Fibroblast of skin of left biceps (primary cell): ENCODE measurements around the gene ALDH1B1.
"Not testable (repeated sequence)": the region's sequence is repeated elsewhere in the genome, so short reads cannot be mapped to it uniquely, and the experiment has no call there.

Source experiments
- DNase-seq, 2 experiments: peaks; one replicate each; pipeline ENCODE4 v3.0.0-alpha.2; 2013; ENCODE audit warnings: low read depth in 2 of 2

The ALDH1B1 gene

DNA sequence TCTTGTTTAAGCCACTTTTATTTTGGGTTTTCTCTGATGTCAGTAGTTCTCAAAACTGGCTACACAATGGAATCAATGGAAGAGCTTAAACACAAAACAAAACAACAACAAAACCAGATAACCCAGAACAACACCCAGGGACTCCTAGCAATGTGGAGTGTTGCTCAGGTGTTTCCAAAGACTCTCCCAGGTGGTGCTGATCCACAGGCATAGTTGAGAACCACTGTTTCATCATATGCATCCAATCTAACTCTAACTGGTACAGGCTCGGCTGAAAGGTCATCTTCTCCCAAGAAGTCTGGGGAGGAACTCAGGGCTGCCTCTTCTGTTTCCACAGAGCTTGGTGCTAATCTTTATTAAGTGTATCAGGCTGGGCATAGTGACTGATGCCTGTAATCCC lies 5.4 kb upstream of the ALDH1B1 start:
- DNase-seq: no peak

DNA sequence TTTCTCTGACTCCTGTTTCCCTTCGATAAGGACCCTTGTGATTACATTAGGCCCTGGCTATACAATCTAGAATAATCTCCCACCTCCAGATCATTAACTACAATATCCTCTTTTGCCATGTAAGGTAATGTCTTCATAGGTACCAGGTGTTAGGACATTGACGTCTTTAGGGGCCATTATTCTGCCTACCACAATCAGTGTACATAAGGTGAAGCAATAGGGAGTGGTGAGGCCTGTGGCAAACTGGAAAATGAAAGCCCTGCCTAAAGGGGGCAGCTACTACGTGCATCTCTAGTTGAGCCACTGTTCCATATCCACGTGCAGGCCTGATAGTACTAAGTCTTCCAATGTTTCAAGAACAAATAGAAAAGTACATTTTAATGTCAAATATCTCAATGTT lies 4.8 kb upstream of the ALDH1B1 start:
- no peak for DNase-seq

- DNase-seq: no peak
These were observed 3.9 kb upstream of the ALDH1B1 start for GRCh38 chr9:38388283-38389223.

- DNase-seq: no peak
These were observed 3.2 kb upstream of the ALDH1B1 start for GRCh38 chr9:38389313-38389712.

GRCh38 chr9:38390442-38390841 lies 2.1 kb upstream of the ALDH1B1 start:
- DNase-seq: no peak

GRCh38 chr9:38390851-38391250 lies 1.7 kb upstream of the ALDH1B1 start:
- DNase-seq: no peak

- DNase-seq: no peak
These were observed 1.0 kb upstream of the ALDH1B1 start for GRCh38 chr9:38391278-38392118.

DNA sequence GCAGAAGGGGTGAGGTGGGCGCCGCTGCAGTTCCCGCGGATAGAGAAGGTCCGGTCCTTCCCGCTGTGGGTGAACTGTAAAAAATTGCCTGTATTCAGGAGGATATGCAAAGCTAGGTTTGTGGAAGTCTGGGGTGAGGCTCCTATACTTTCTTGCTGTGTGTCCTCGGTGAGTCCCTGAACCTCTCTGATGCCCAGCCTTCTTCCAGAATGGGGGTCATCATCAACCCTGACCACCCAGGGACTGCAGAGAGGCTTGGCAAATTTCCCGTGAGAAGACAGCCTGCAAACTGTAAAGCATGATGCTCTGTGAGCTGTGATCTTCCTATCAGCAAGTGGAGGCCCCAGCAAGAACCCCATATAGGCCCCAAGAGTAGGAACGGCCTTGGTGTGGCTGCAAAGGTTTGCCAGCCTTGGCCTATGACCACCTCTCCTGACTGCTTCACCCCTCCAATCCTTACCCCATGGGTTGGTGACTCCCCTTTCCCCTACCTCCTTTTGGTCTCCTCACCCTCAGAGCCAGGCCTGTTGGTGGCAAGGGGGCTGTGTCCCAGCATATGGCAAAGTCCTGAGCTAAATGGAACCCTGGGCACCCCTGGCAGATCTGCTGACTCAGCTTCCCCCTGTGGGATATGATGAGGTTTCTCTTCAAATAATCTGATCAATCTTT lies 760 bp downstream of the ALDH1B1 start:
- DNase-seq: no peak

DNA sequence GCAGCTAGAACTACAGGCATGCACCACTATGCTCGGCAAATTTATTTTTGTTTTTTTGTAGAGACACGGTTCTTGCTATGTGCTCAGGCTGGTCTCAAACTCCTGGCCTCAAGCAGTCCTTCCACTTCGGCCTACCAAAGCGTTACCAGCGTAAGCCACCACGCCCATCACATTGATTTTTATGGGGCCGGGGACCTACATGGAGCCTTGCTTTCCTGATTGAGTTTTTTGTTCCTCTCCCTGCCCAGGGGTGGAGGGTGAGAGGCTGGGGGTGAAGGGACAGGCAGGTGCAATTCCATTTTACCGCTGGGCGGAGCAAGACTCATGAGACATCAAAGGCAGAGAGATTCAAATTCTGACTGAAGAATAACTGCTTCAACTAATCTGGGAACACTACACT lies 1.9 kb downstream of the ALDH1B1 start:
- no peak for DNase-seq

DNA sequence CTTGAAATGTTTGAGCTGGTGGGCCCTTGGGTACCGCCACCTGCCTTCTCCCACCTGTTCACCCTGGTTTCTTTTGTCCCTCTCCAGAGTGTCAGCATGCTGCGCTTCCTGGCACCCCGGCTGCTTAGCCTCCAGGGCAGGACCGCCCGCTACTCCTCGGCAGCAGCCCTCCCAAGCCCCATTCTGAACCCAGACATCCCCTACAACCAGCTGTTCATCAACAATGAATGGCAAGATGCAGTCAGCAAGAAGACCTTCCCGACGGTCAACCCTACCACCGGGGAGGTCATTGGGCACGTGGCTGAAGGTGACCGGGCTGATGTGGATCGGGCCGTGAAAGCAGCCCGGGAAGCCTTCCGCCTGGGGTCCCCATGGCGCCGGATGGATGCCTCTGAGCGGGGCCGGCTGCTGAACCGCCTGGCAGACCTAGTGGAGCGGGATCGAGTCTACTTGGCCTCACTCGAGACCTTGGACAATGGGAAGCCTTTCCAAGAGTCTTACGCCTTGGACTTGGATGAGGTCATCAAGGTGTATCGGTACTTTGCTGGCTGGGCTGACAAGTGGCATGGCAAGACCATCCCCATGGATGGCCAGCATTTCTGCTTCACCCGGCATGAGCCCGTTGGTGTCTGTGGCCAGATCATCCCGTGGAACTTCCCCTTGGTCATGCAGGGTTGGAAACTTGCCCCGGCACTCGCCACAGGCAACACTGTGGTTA lies 3.3 kb downstream of the ALDH1B1 start:
- DNase-seq: no peak

- no peak for DNase-seq
These were observed 3.8 kb downstream of the ALDH1B1 start for GRCh38 chr9:38396371-38396671.

DNA sequence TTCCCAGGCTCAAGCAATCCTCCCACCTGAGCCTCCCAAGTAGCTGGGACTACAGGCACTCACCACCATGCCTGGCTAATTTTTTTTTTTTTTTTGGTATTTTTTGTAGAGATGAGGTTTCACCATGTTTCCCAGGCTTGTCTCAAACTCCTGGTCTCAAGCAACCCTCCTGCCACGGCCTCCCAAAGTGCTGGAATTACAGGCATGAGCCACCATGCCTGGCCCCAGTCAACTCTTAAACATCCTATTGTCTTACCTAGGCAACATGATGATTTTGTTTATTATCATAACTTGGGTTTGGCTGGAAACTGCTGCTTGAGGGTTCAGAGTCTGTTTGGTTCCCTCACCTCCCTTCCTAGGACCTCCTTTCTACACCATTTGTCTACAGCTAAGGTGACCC lies 6.7 kb downstream of the ALDH1B1 start:
- DNase-seq: not testable (repeated sequence)

GRCh38 chr9:38401994-38402393 lies 9.5 kb downstream of the ALDH1B1 start:
- DNase-seq: no peak

- no peak for DNase-seq
These were observed 11.8 kb downstream of the ALDH1B1 start for GRCh38 chr9:38404314-38404713.

GRCh38 chr9:38405785-38406184 lies 13.3 kb downstream of the ALDH1B1 start:
- no peak for DNase-seq

GRCh38 chr9:38406476-38407186 lies 14.1 kb downstream of the ALDH1B1 start:
- DNase-seq: no peak

DNA sequence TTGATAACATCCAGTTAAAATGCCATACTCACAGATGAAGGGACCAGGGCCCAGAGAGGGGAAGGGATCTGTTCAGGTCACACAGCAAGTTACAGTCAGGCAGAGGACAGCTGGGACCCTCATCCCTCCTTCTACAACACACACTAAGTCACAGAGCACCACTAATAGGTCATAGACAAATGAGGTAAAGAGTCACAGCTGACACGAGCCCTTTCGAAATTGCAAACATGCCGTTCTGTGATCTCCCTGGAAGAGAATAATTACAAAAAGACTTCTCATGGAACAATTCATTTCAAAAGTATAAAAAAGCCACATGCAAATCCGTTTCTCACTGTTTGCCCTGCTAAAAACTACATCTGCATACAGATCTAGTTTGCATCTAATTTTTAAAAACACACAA lies 16.2 kb downstream of the ALDH1B1 start:
- DNase-seq: no peak

- DNase-seq: no peak
These were observed 20.2 kb downstream of the ALDH1B1 start for GRCh38 chr9:38412751-38413150.

DNA sequence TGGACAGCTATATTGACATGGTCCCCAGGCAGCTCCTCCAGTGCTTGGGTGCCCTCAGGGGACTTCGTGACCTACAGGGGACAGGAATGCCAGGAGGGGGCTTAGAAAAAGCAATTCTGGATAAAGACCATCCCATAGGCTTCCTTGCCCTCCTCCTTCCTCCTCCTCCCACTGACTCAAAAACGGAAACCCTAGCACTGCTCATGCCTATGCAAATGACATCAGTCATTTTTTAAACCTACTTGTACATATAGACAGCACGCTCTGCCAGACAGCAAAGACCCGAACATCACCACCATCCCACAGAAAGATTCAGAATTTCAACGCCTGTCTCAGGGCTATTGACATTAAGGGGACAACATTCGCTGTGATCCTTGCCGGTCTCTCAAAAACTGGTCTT lies 20.8 kb downstream of the ALDH1B1 start:
- no peak for DNase-seq

DNA sequence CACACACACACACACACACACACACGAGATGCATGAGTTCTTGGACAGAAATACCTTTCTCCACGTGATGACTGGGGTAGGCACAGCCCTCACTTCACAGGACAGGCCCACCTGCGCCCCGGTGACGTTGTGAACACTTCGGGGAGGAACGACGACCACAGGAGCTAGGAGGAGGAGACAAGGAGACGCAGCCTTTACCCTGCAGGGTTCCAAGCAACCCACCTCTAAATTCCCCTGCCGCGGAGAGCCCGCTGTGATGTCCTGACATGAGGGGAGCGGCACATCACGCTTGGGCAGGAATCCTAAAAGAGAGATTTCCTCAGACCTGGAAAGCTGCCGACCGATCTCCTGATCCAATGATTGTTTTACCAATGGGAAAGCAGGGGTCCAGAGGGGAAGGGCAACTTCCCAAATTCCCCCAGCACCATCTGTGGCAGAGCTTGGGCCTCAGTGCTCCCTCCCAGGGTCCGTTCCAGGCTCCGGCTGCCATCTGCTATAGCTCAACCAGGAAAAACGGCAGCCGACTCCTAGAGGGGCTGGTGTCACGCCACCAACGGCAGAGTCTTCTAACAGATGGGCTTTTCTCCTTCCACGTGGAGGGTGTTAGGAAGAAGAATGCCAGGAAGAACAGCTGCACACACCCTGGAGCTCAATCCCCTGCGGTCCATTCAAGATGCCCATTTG lies 21.7 kb downstream of the ALDH1B1 start:
- DNase-seq: no peak

GRCh38 chr9:38415856-38416255 lies 23.4 kb downstream of the ALDH1B1 start:
- no peak for DNase-seq
